ENCODE measurements around the gene EEF1A2. TPM values are rescaled to one million over a fixed set of nuclear protein-coding genes. Genes with fewer than 3 reads are reported as not detected.

EEF1A2 gene
- total RNA-seq, 1 donor from 2014 or later = 0.67 TPM

DNA sequence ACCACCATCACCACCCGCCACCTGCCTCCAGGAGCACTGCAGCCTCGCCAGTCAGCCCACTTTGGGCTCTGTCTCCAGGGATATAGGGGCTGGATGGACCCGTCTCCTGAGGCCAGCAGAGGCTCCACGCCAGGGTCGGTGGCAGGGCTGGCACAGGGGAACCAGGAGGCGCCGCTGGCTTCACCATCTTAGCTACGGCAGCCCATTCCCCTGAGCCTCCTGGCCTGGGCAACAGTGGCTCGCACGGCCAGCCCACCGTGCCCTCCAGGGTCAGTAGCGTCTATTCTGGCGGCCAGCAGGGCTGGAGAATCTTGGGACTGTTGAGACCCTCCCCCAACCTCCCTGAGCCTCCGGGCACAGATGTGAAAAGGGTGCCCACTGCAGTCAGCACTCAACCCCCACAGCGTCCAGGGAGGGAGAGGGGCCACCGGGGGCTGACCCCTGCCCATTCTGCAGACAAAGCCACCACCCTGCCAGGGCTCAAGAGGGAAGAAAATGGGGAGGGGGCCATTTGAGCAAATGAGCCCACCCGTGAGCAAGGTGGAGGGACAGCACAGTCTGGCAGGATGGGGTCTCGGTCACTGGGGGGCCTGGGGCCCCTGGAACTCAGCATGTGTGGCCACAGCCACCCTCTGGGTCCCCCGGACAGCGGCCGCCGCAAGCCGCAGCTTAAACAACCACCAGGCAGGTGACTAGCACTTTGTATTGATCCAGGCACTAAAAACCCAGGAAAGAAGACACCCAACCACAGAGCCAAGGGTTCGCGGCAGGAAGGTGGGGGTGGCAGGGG is 55.1 kb downstream of the EEF1A2 start:
- intact Hi-C loops (cut with DNase I) = no loop called here
- H3K4me3 ChIP-seq = no peak overlapping the region
- ATAC-seq = no peak
- H3K36me3 ChIP-seq = no peaks in the 10 kb centered on the region
- TF ChIP-seq, protein P1, sequence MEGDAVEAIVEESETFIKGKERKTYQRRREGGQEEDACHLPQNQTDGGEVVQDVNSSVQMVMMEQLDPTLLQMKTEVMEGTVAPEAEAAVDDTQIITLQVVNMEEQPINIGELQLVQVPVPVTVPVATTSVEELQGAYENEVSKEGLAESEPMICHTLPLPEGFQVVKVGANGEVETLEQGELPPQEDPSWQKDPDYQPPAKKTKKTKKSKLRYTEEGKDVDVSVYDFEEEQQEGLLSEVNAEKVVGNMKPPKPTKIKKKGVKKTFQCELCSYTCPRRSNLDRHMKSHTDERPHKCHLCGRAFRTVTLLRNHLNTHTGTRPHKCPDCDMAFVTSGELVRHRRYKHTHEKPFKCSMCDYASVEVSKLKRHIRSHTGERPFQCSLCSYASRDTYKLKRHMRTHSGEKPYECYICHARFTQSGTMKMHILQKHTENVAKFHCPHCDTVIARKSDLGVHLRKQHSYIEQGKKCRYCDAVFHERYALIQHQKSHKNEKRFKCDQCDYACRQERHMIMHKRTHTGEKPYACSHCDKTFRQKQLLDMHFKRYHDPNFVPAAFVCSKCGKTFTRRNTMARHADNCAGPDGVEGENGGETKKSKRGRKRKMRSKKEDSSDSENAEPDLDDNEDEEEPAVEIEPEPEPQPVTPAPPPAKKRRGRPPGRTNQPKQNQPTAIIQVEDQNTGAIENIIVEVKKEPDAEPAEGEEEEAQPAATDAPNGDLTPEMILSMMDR (IDR thresholded peaks at IDR 0.05) = no peak
- DNase-seq = no peak
- no peaks in the 10 kb centered on the region for H3K9me3 ChIP-seq
- no peak overlapping the region for H3K27ac ChIP-seq
- H3K27me3 ChIP-seq = peaks cover 16% of the 10 kb centered on the region
- H3K4me1 ChIP-seq = no peaks in the 10 kb centered on the region

DNA sequence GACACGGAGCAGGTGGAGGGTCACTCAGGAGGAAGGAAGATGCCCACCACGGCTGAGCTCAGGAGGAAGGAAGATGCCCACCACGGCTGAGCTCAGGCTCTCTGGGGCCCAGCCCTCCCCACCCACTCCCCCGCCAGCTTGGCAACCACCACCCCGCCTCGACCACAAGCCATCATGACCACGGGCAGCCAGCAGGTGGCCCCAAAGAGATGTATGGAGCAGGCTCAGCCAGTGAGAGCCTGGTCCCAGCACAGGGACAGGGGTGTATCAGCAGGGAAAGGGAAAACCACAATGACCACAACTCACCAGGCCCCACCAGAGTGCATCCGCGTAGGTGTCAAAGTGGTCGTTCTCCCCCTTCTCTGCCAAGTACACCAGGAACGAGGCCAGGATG is 56.8 kb downstream of the EEF1A2 start:
- ATAC-seq (peak; percentile 69), DNase-seq (no peak)
- Histone ChIP-seq H3K9me3 (no peaks in the 10 kb centered on the region), H3K4me1 (no peaks in the 10 kb centered on the region), H3K27me3 (peaks cover 14% of the 10 kb centered on the region), H3K27ac (no peak overlapping the region), H3K4me3 (no peak overlapping the region), H3K36me3 (no peaks in the 10 kb centered on the region)
- intact Hi-C loops (cut with DNase I) = no loop called here
- TF ChIP-seq, protein P1 (IDR thresholded peaks at IDR 0.05) = peak; percentile 23

DNA sequence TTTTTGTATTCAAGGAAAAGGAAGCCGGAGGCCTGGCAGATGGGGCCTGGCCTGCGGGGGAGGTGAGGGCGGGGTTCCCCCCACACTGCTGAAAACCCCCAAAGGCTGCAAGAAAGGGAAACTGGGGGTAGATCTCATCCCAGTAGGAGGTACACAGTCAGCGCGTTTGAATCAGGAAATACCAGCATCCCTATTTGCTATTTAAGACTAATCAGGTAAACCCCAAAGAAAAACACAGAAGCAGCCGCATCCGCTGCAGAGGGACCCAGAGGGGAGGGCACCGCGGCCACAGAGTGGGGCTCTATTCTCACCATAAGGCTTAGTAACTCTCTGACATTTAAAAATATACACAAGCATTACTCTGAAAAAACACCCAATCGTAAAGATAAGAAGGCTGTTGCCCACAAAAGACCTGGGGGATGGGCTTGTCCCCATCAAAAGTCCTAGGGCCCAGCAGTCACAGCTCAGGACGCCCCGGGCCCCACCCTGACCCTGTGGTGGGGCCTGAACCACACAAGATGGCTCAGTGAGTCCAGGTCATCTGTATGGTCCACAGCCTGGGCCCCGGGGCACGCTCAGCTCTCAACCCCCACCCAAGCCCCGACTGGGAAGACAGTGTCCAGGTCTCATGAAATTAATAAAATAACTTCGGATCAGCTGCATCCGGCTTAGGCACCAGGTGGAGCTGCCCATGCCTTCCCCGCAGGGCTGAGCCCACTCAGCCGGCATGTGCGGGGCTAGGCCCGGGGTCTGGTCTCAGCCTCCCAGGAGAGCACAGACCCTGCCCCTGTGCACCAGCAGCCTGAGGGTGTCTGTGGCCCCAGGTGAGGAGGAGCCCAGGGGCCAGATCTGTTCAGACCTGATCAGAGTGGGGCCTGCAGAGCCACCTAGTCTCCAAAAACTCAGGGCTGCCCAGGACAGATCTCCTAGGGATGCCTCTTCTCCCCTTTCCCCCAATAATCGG is 57.5 kb downstream of the EEF1A2 start:
- DNase-seq (no peak), ATAC-seq (no peak)
- H3K4me3 ChIP-seq = no peak overlapping the region
- no peaks in the 10 kb centered on the region for H3K9me3 ChIP-seq
- H3K27me3 ChIP-seq = peaks cover 11% of the 10 kb centered on the region
- TF ChIP-seq, protein P1 (IDR thresholded peaks at IDR 0.05) = no peak
- intact Hi-C loops (cut with DNase I) = no loop called here
- no peaks in the 10 kb centered on the region for H3K4me1 ChIP-seq
- no peaks in the 10 kb centered on the region for H3K36me3 ChIP-seq
- H3K27ac ChIP-seq = no peak overlapping the region

DNA sequence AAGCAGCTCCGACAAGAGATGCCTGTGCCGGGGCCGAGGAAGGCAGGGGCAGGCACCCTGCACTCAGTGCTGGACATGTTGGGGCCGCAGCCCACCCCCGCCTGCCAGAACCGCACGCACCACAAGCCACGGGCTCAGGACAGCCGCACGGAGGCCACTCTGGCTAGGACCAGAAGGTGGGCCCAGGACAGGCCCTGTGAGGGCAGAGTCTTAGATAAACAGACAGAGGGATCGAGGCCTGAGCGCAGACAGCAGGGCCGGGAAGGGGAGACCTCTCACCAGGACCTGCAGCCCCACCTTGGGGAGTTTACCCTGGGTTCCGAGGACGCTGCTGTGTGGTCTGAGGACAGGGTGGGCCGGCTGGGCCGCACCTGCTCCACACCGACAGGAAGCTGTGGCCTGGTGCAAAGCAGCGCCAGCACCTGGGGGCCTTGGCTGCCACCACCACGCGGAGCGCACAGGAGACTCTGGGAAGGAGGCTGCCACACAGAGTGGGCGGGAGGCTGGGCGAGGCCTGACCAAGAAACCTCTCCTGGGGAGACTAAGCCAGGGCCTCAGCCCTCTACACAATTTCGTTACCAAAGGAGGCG is 58.4 kb downstream of the EEF1A2 start:
- H3K9me3 ChIP-seq = no peaks in the 10 kb centered on the region
- ATAC-seq (no peak), DNase-seq (no peak)
- no peak overlapping the region for H3K4me3 ChIP-seq
- no peaks in the 10 kb centered on the region for H3K36me3 ChIP-seq
- TF ChIP-seq, protein P1 (IDR thresholded peaks at IDR 0.05) = no peak
- H3K4me1 ChIP-seq = no peaks in the 10 kb centered on the region
- no peak overlapping the region for H3K27ac ChIP-seq
- H3K27me3 ChIP-seq = peaks cover 10% of the 10 kb centered on the region
- intact Hi-C loops (cut with DNase I) = no loop called here

DNA sequence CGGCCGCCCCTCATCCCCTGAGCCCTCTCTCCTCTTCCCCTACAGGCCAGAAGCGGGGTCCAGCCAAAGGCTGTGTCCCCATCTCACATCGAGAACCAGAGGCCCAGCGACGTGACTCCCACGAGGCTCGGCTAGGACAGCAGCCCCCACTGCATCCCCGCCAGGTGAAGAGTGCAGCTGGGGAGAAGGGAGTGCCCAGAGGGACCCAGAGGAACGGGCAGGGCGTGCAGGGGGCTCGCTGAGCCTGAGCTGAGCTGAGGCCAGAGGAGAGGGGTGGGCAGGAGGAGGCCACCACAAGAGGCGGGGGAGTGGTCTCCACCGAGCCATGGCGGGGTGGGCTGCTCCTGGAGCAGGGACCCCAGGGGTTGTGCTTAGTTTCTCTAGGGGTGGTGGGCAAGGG is 59.0 kb downstream of the EEF1A2 start:
- Histone ChIP-seq H3K36me3 (no peaks in the 10 kb centered on the region), H3K27me3 (peaks cover 10% of the 10 kb centered on the region), H3K4me3 (no peak overlapping the region), H3K4me1 (no peaks in the 10 kb centered on the region), H3K27ac (no peak overlapping the region), H3K9me3 (no peaks in the 10 kb centered on the region)
- no peak for DNase-seq
- intact Hi-C loops (cut with DNase I) = no loop called here
- TF ChIP-seq, protein P1 (IDR thresholded peaks at IDR 0.05) = no peak
- ATAC-seq = no peak
